ENCODE results near the gene KIAA1671. TPM values are rescaled to one million over a fixed set of nuclear protein-coding genes. Genes with fewer than 3 reads are reported as not detected.

The KIAA1671 gene
- total and polyA plus RNA-seq, 2 of the 13 experiments (the other 11 are each of a cell fraction or from before 2014, with no cell fraction given) = 13.5 to 13.6 TPM

DNA sequence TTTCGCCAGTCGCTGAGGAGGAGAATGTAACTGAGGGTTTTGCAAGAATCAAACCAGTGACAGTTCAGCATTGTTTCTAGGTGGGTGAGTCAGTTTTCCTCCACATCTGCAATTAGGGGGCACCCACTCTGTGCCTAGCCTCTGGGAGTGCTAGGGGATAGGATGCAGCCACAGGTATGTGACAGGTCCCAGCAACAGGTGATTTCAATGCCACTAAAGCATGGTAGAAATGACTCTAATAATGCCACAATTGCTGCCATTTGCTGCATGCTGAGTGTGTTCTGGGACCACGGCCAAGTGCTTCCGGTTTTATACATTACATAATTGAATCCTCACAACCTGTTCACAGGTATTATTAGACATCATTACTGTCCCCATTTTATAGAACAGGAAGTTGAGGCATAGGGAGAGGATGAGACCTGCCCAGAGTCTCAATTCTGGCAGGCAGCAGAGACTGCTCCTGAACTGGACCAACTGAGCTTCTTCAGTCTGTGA is 267.5 kb downstream of the KIAA1671 start:
- ATAC-seq (no peak), DNase-seq (ENCODE audit: low spot score) (no peak), FAIRE-seq (no peak)
- BruUV-seq (replicated peaks) = no TSS peak
- no peak overlapping the region for H3K4me3 ChIP-seq (replicated peaks in 1 of 3; ENCODE audit: insufficient read depth in 1 of 3, low read depth in 2 of 3, low read length in 3 of 3)
- no peak overlapping the region for H3K9ac ChIP-seq (ENCODE audit: insufficient read depth, low read depth, low read length)
- H2AFZ ChIP-seq (ENCODE audit: low read length) = no peak overlapping the region
- intact Hi-C loops (cut with micrococcal nuclease; ENCODE audit: unreplicated experiment) (no loop called here), in situ Hi-C loops (cut with HindIII; ENCODE audit: extremely low pct_ligation_motif_present, low pct_unique_long_range_greater_than_20kb) (no loop called here)
- 19% methylated on average over 4 of the region's 4 CpGs for WGBS (ENCODE audit: low lambda C conversion rate)
- no peaks in the 10 kb centered on the region for H3K79me2 ChIP-seq (ENCODE audit: insufficient read depth, low read length)
- POLR2A ChIA-PET = no interaction called here
- no peaks in the 10 kb centered on the region for H4K20me1 ChIP-seq (ENCODE audit: insufficient read depth, low read length)
- H3K27me3 ChIP-seq (ENCODE audit: control insufficient read depth in 1 of 2, insufficient read depth in 2 of 2, low read length in 2 of 2) = peaks cover 1 to 35% of the 10 kb centered on the region in 2 experiments; a peak in 3 of 5 replicates
- CTCF ChIA-PET (ENCODE audit: low intra/inter-chr PET ratio, low total read pairs) = no interaction called here
- H3K27ac ChIP-seq (ENCODE audit: extremely low read length, insufficient read depth, low read length) = no peak overlapping the region
- no peak overlapping the region for H3K4me2 ChIP-seq (ENCODE audit: low read depth, low read length)
- H3K4me1 ChIP-seq (ENCODE audit: insufficient read depth, low read length) = 0 out of 2 replicates have a peak, but pooled peaks cover 7% of the 10 kb centered on the region
- H3K36me3 ChIP-seq (replicated peaks in 1 of 2; ENCODE audit: control insufficient read depth in 1 of 2, insufficient read depth in 2 of 2, low read length in 2 of 2) = no peaks in the 10 kb centered on the region
- H3K9me3 ChIP-seq (ENCODE audit: low read length) = no peaks in the 10 kb centered on the region
- TF ChIP-seq DNMT3B (CRISPR knock-in tag; conservative IDR thresholded peaks at IDR 0.05) (no peak), EP300 (IDR thresholded peaks at IDR 0.05; ENCODE audit: low read depth in 2 of 2, low read length in 2 of 2) (no peak), EP300 (CRISPR knock-in tag; IDR thresholded peaks at IDR 0.05; ENCODE audit: borderline replicate concordance) (no peak), ZNF749 (CRISPR knock-in tag; IDR thresholded peaks at IDR 0.05; ENCODE audit: borderline replicate concordance) (no peak), TAF1 (CRISPR knock-in tag; IDR thresholded peaks at IDR 0.05) (no peak), ZFYVE20 (CRISPR knock-in tag; IDR thresholded peaks at IDR 0.05; ENCODE audit: borderline replicate concordance, low read depth) (no peak), ZNF225 (CRISPR knock-in tag; IDR thresholded peaks at IDR 0.05) (no peak), TBX3 (IDR thresholded peaks at IDR 0.05; ENCODE audit: borderline replicate concordance) (no peak), ZNF468 (CRISPR knock-in tag; IDR thresholded peaks at IDR 0.05) (no peak), SOX13 (IDR thresholded peaks at IDR 0.05) (no peak), SOX13 (CRISPR knock-in tag; conservative IDR thresholded peaks at IDR 0.05 in 1 of 2, IDR thresholded peaks at IDR 0.05 in 1 of 2) (no peak)
- TF ChIP-seq, protein P1, sequence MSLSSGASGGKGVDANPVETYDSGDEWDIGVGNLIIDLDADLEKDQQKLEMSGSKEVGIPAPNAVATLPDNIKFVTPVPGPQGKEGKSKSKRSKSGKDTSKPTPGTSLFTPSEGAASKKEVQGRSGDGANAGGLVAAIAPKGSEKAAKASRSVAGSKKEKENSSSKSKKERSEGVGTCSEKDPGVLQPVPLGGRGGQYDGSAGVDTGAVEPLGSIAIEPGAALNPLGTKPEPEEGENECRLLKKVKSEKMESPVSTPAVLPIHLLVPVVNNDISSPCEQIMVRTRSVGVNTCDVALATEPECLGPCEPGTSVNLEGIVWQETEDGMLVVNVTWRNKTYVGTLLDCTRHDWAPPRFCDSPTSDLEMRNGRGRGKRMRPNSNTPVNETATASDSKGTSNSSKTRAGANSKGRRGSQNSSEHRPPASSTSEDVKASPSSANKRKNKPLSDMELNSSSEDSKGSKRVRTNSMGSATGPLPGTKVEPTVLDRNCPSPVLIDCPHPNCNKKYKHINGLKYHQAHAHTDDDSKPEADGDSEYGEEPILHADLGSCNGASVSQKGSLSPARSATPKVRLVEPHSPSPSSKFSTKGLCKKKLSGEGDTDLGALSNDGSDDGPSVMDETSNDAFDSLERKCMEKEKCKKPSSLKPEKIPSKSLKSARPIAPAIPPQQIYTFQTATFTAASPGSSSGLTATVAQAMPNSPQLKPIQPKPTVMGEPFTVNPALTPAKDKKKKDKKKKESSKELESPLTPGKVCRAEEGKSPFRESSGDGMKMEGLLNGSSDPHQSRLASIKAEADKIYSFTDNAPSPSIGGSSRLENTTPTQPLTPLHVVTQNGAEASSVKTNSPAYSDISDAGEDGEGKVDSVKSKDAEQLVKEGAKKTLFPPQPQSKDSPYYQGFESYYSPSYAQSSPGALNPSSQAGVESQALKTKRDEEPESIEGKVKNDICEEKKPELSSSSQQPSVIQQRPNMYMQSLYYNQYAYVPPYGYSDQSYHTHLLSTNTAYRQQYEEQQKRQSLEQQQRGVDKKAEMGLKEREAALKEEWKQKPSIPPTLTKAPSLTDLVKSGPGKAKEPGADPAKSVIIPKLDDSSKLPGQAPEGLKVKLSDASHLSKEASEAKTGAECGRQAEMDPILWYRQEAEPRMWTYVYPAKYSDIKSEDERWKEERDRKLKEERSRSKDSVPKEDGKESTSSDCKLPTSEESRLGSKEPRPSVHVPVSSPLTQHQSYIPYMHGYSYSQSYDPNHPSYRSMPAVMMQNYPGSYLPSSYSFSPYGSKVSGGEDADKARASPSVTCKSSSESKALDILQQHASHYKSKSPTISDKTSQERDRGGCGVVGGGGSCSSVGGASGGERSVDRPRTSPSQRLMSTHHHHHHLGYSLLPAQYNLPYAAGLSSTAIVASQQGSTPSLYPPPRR (CRISPR knock-in tag; IDR thresholded peaks at IDR 0.05; ENCODE audit: borderline replicate concordance) = no peak
- TF ChIP-seq, protein P2, sequence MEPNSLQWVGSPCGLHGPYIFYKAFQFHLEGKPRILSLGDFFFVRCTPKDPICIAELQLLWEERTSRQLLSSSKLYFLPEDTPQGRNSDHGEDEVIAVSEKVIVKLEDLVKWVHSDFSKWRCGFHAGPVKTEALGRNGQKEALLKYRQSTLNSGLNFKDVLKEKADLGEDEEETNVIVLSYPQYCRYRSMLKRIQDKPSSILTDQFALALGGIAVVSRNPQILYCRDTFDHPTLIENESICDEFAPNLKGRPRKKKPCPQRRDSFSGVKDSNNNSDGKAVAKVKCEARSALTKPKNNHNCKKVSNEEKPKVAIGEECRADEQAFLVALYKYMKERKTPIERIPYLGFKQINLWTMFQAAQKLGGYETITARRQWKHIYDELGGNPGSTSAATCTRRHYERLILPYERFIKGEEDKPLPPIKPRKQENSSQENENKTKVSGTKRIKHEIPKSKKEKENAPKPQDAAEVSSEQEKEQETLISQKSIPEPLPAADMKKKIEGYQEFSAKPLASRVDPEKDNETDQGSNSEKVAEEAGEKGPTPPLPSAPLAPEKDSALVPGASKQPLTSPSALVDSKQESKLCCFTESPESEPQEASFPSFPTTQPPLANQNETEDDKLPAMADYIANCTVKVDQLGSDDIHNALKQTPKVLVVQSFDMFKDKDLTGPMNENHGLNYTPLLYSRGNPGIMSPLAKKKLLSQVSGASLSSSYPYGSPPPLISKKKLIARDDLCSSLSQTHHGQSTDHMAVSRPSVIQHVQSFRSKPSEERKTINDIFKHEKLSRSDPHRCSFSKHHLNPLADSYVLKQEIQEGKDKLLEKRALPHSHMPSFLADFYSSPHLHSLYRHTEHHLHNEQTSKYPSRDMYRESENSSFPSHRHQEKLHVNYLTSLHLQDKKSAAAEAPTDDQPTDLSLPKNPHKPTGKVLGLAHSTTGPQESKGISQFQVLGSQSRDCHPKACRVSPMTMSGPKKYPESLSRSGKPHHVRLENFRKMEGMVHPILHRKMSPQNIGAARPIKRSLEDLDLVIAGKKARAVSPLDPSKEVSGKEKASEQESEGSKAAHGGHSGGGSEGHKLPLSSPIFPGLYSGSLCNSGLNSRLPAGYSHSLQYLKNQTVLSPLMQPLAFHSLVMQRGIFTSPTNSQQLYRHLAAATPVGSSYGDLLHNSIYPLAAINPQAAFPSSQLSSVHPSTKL (CRISPR knock-in tag; IDR thresholded peaks at IDR 0.05) = no peak
- TF ChIP-seq, protein P3, sequence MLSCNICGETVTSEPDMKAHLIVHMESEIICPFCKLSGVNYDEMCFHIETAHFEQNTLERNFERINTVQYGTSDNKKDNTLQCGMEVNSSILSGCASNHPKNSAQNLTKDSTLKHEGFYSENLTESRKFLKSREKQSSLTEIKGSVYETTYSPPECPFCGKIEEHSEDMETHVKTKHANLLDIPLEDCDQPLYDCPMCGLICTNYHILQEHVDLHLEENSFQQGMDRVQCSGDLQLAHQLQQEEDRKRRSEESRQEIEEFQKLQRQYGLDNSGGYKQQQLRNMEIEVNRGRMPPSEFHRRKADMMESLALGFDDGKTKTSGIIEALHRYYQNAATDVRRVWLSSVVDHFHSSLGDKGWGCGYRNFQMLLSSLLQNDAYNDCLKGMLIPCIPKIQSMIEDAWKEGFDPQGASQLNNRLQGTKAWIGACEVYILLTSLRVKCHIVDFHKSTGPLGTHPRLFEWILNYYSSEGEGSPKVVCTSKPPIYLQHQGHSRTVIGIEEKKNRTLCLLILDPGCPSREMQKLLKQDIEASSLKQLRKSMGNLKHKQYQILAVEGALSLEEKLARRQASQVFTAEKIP (CRISPR knock-in tag; IDR thresholded peaks at IDR 0.05; ENCODE audit: borderline replicate concordance) = no peak
